MM.1S (cell line): ENCODE results near the gene ROBO2.

Source experiments
- EZH2 ChIP-seq: fragments of 300-600 bp; sonication (generic); optimal IDR thresholded peaks from 2 replicates; pipeline ENCODE3; 2017; ENCODE audit warnings: low read depth, mild to moderate bottlenecking, antibody characterized with exemption, low read length, mixed read lengths
- EZH2phosphoT487 ChIP-seq: fragments of 300-600 bp; sonication (generic); IDR thresholded peaks from 2 replicates; pipeline ENCODE4 v1.6.1; 2018; ENCODE audit warnings: antibody characterized with exemption, low read length
- TF ChIP-seq, protein P1 (sequence below): fragments of 300-600 bp; sonication (generic); IDR thresholded peaks from 2 replicates; pipeline ENCODE4 v1.5.1; 2016; ENCODE audit warnings: antibody characterized with exemption, low read length, mixed read lengths

DNA sequence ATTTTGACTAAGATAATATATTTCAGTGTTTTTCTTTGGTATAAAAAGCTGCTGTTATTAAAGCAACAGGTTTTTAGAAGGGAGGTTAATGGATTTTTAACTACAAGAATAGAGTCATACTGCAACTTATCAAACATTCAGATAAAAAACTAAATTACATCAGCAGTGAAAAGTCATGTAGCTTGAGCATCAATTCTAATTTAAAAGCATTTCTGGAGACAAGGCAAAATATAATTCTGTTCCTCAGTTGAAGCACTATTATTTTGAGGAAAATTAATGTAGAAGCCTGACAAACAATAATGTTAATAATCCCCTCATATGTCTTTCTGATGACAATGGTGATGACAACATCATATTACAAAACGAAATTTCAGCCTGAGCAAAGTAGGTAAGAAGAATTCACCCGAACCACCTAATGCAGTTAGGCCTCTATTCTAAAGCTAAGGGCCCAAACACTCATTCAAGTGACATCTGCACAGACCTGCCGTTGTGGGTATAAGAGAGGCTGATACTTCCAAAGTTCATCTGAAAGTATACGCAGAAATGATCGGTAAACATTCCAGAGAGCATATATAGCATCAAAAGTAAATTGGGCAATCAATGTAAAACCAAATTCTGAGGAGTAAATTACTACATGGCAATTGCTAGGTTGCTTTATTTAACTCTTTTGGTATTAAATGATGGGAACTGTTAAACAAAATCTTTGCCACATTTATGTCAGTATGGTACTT is 12.8 kb upstream of the ROBO2 start:
- TF ChIP-seq, protein P1, sequence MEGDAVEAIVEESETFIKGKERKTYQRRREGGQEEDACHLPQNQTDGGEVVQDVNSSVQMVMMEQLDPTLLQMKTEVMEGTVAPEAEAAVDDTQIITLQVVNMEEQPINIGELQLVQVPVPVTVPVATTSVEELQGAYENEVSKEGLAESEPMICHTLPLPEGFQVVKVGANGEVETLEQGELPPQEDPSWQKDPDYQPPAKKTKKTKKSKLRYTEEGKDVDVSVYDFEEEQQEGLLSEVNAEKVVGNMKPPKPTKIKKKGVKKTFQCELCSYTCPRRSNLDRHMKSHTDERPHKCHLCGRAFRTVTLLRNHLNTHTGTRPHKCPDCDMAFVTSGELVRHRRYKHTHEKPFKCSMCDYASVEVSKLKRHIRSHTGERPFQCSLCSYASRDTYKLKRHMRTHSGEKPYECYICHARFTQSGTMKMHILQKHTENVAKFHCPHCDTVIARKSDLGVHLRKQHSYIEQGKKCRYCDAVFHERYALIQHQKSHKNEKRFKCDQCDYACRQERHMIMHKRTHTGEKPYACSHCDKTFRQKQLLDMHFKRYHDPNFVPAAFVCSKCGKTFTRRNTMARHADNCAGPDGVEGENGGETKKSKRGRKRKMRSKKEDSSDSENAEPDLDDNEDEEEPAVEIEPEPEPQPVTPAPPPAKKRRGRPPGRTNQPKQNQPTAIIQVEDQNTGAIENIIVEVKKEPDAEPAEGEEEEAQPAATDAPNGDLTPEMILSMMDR = no peak
- TF ChIP-seq EZH2 (no peak), EZH2phosphoT487 (no peak)
